GM12892 (cell line): ENCODE data around the gene THBS3.

Experiments used
- POLR2A ChIP-seq: IDR thresholded peaks from 2 replicates; pipeline ENCODE4 v1.6.1; 2011; ENCODE audit warnings: low read depth, low read length, control low read depth
- POLR2AphosphoS5 ChIP-seq: IDR thresholded peaks from 2 replicates; pipeline ENCODE4 v1.6.1; 2011; ENCODE audit warnings: low read depth, low read length, control low read depth
- TAF1 ChIP-seq: IDR thresholded peaks from 2 replicates; pipeline ENCODE4 v1.6.1; 2011; ENCODE audit warnings: low read depth, mild to moderate bottlenecking, control low read depth, low read length, borderline replicate concordance

- TF ChIP-seq POLR2A, result no peak
- TF ChIP-seq POLR2AphosphoS5, result no peak; the same call in 1 of the 2 replicates
- TF ChIP-seq TAF1, result no peak
These were observed 48.6 kb upstream of the THBS3 start for GRCh38 chr1:155256058-155256852.
